Vagina (tissue), 2 donors: ENCODE data around the gene ECT2L. TPM values are rescaled to one million over a fixed set of nuclear protein-coding genes. Genes with fewer than 3 reads are reported as not detected.

Experiments
- DNase-seq, 2 donors: peaks; one replicate each; pipeline ENCODE4 v3.0.0-alpha.2; 2017; ENCODE audit errors: extremely low spot score in 2 of 2
- H3K27ac ChIP-seq: fragments of 200-600 bp; sonication (generic); one replicate; pipeline ENCODE4 v1.5.1; 2019
- H3K27me3 ChIP-seq: fragments of 200-600 bp; sonication (generic); one replicate; pipeline ENCODE4 v1.5.1; 2019
- H3K36me3 ChIP-seq, 2 donors: fragments of 200-600 bp; sonication (generic); one replicate each; pipeline ENCODE4 v1.5.1; 2017 to 2019
- H3K4me1 ChIP-seq: fragments of 200-600 bp; sonication (generic); one replicate; pipeline ENCODE4 v1.5.1; 2019
- H3K4me3 ChIP-seq, 2 donors: fragments of 200-600 bp; sonication (generic); 1 replicate in 1 of 2; 2 replicates in 1 of 2; pipeline ENCODE4 v1.5.1; 2016 to 2019
- H3K9me3 ChIP-seq: fragments of 200-600 bp; sonication (generic); one replicate; pipeline ENCODE4 v1.5.1; 2019
- CTCF ChIP-seq, 3 experiments: fragments of 450-650 bp in 2 of 3; fragments of 200-600 bp in 1 of 3; sonication (generic) in 1 of 3; IDR thresholded peaks; one replicate each; pipeline ENCODE4 v1.5.1; 2017 to 2019; ENCODE audit warnings: antibody characterized with exemption in 3 of 3, mild to moderate bottlenecking in 2 of 3, moderate library complexity in 2 of 3
- POLR2A ChIP-seq, 2 donors: fragments of 450-650 bp; IDR thresholded peaks; one replicate each; pipeline ENCODE4 v1.6.1; 2017; ENCODE audit warnings: antibody characterized with exemption in 2 of 2, mild to moderate bottlenecking in 2 of 2, moderate library complexity in 2 of 2
- POLR2AphosphoS5 ChIP-seq, 2 donors: sonication (generic); formaldehyde crosslinking; IDR thresholded peaks; one replicate each; pipeline ENCODE4 v1.9.0; 2017; ENCODE audit warnings: antibody characterized with exemption in 2 of 2, mild to moderate bottlenecking in 2 of 2, low read depth in 1 of 2; ENCODE audit not compliant: insufficient read depth in 1 of 2
- intact Hi-C: fragments of 100-400 bp; cut with DNase I; formaldehyde crosslinking; loops from one replicate; pipeline ENCODE4 v1.15.1; 2023
- total RNA-seq: library from RNA; depleted of rRNA; stranded (reverse); fragments of >200 nt; gene quantifications from one replicate; pipeline ENCODE4 v1.2.3, GENCODE V29; 2016

Gene ECT2L
- total RNA-seq, 1 donor from 2014 or later = not detected

DNA sequence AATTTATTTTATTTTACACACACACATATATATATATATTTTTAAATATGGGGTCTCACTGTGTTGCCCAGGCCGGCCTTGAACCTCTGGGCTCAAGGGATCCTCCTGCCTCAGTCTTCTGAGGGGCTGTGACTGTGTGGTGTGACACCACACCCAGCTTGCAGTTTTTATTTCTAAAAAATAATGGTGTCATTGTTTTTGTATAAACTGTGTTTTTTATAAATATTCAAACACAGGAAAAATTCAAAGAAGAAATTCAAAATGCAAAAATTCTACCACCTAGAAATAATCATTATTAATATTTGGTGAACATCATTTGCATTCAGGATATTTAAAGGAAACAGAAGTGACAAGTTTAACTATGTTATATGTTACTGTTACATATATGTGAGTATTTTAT is 19.2 kb upstream of the ECT2L start:
- Histone ChIP-seq H3K4me3 (no peak overlapping the region), H3K36me3 (peaks cover 0 to 21% of the 10 kb centered on the region in 2 donors), H3K27ac (no peak overlapping the region), H3K9me3 (no peaks in the 10 kb centered on the region), H3K4me1 (peaks cover 26% of the 10 kb centered on the region), H3K27me3 (no peaks in the 10 kb centered on the region)
- intact Hi-C loops = no loop called here
- TF ChIP-seq POLR2AphosphoS5 (IDR thresholded peaks at IDR 0.05; ENCODE audit: insufficient read depth in 1 of 2, low read depth in 1 of 2) (no peak), POLR2A (IDR thresholded peaks at IDR 0.05) (no peak), CTCF (IDR thresholded peaks at IDR 0.05) (no peak)
- DNase-seq = no peak

GRCh38 chr6:138778331-138778730 is 17.6 kb upstream of the ECT2L start:
- H3K36me3 ChIP-seq = peaks cover 0 to 36% of the 10 kb centered on the region in 2 donors
- H3K4me3 ChIP-seq = no peak overlapping the region
- intact Hi-C loops = no loop called here
- no peak for DNase-seq
- no peaks in the 10 kb centered on the region for H3K9me3 ChIP-seq
- H3K27me3 ChIP-seq = no peaks in the 10 kb centered on the region
- TF ChIP-seq POLR2AphosphoS5 (IDR thresholded peaks at IDR 0.05; ENCODE audit: insufficient read depth in 1 of 2, low read depth in 1 of 2) (no peak), CTCF (IDR thresholded peaks at IDR 0.05) (no peak), POLR2A (IDR thresholded peaks at IDR 0.05) (no peak)
- H3K4me1 ChIP-seq = peaks cover 18% of the 10 kb centered on the region
- no peak overlapping the region for H3K27ac ChIP-seq

DNA sequence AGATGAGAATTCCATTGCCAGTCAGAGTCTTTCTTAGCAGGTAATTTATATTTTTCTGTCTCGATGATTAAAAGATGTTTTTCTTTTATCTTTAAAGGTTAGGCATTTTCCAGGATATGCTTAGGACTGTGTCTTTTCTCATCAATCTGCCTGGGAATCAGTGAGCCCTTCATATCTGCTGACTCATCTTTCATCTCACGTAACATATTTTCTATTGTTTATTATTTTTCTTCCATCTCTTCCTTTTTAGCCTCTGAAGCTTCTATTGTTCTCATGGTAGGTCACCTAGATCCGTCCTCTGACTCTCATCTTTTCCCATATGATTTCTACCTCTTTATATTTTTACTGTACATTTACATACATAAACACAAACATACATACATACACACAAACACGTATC is 13.6 kb upstream of the ECT2L start:
- Histone ChIP-seq H3K27ac (no peak overlapping the region), H3K4me1 (no peaks in the 10 kb centered on the region), H3K4me3 (no peak overlapping the region), H3K27me3 (no peaks in the 10 kb centered on the region), H3K9me3 (no peaks in the 10 kb centered on the region), H3K36me3 (peaks cover 0 to 33% of the 10 kb centered on the region in 2 donors)
- TF ChIP-seq CTCF (IDR thresholded peaks at IDR 0.05) = no peak
- no peak for TF ChIP-seq POLR2A (IDR thresholded peaks at IDR 0.05)
- TF ChIP-seq POLR2AphosphoS5 (IDR thresholded peaks at IDR 0.05; ENCODE audit: insufficient read depth in 1 of 2, low read depth in 1 of 2) = no peak
- intact Hi-C loops = no loop called here
- no peak for DNase-seq

DNA sequence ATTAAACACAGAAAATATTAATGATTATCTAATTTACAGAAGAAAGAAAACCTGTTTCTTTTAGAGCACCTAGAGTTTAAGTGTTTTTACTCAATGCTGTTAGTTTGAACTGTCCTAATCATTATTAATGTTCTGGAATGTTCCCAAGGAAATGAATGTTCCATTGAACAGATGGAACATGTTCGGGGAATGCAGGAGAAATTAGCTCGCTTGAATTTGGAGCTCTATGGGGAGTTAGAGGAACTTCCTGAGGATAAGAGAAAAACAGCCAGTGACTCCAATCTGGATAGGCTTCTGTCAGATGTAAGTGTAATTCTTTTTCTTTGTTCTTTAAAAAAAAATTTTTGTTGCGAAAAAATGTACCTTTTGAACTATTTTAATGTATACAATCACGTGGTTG is 10.8 kb upstream of the ECT2L start:
- Histone ChIP-seq H3K27me3 (no peaks in the 10 kb centered on the region), H3K4me3 (no peak overlapping the region), H3K9me3 (no peaks in the 10 kb centered on the region), H3K4me1 (no peaks in the 10 kb centered on the region), H3K36me3 (peaks cover 0 to 37% of the 10 kb centered on the region in 2 donors), H3K27ac (no peak overlapping the region)
- intact Hi-C loops = no loop called here
- DNase-seq = no peak
- no peak for TF ChIP-seq POLR2AphosphoS5 (IDR thresholded peaks at IDR 0.05; ENCODE audit: insufficient read depth in 1 of 2, low read depth in 1 of 2)

- Histone ChIP-seq H3K9me3 (no peaks in the 10 kb centered on the region), H3K27me3 (no peaks in the 10 kb centered on the region), H3K4me1 (no peaks in the 10 kb centered on the region), H3K27ac (no peak overlapping the region), H3K36me3 (peaks cover 0 to 39% of the 10 kb centered on the region in 2 donors), H3K4me3 (no peak overlapping the region)
- TF ChIP-seq POLR2AphosphoS5 (IDR thresholded peaks at IDR 0.05; ENCODE audit: insufficient read depth in 1 of 2, low read depth in 1 of 2) = no peak
- no peak for TF ChIP-seq CTCF (IDR thresholded peaks at IDR 0.05)
- no peak for TF ChIP-seq POLR2A (IDR thresholded peaks at IDR 0.05)
- intact Hi-C loops = no loop called here
- no peak for DNase-seq
These were observed 9.9 kb upstream of the ECT2L start for GRCh38 chr6:138785980-138786379.
